Renal pelvis (tissue), 4 donors: ENCODE measurements around the gene TEKT5. TPM values are rescaled to one million over a fixed set of nuclear protein-coding genes. Genes with fewer than 3 reads are reported as not detected.

ENCODE experiments used
- DNase-seq: peaks from one replicate; pipeline ENCODE4 v3.0.0-alpha.2; 2013
- polyA plus RNA-seq, 3 donors: library from polyadenylated mRNA; unstranded; fragments of 120-200 nt; gene quantifications; one replicate each; pipeline ENCODE4 v1.2.1, GENCODE V29; 2013; ENCODE audit not compliant: insufficient read length in 3 of 3

The TEKT5 gene
- polyA plus RNA-seq, 3 donors = 0.21 to 0.68 (median 0.29) TPM

GRCh38 chr16:10611825-10612342, 82.8 kb downstream of the TEKT5 start:
- no peak for DNase-seq

GRCh38 chr16:10610499-10611184, 84.1 kb downstream of the TEKT5 start:
- DNase-seq = no peak

GRCh38 chr16:10609402-10609774, 85.3 kb downstream of the TEKT5 start:
- no peak for DNase-seq

GRCh38 chr16:10608687-10609401, 85.9 kb downstream of the TEKT5 start:
- no peak for DNase-seq

GRCh38 chr16:10607157-10607556, 87.6 kb downstream of the TEKT5 start:
- DNase-seq = no peak

GRCh38 chr16:10606607-10607006, 88.1 kb downstream of the TEKT5 start:
- no peak for DNase-seq

- DNase-seq = no peak
Measured at GRCh38 chr16:10605636-10606035, 89.1 kb downstream of the TEKT5 start.

- DNase-seq = no peak
Measured at GRCh38 chr16:10601444-10602408, 93.0 kb downstream of the TEKT5 start.

GRCh38 chr16:10600782-10601443, 93.8 kb downstream of the TEKT5 start:
- DNase-seq = no peak

GRCh38 chr16:10599626-10600025, 95.1 kb downstream of the TEKT5 start:
- no peak for DNase-seq

GRCh38 chr16:10598157-10598556, 96.6 kb downstream of the TEKT5 start:
- DNase-seq = no peak

GRCh38 chr16:10597187-10597601, 97.5 kb downstream of the TEKT5 start:
- no peak for DNase-seq

- no peak for DNase-seq
Measured at GRCh38 chr16:10594312-10594950, 100.3 kb downstream of the TEKT5 start.

GRCh38 chr16:10592611-10593010, 102.1 kb downstream of the TEKT5 start:
- DNase-seq = no peak

GRCh38 chr16:10590342-10590741, 104.4 kb downstream of the TEKT5 start:
- no peak for DNase-seq

GRCh38 chr16:10589109-10589508, 105.6 kb downstream of the TEKT5 start:
- DNase-seq = no peak

- DNase-seq = no peak
Measured at GRCh38 chr16:10587622-10588021, 107.1 kb downstream of the TEKT5 start.

- no peak for DNase-seq
Measured at GRCh38 chr16:10584981-10585438, 109.7 kb downstream of the TEKT5 start.

- no peak for DNase-seq
Measured at GRCh38 chr16:10583269-10583668, 111.5 kb downstream of the TEKT5 start.

GRCh38 chr16:10581507-10581906, 113.2 kb downstream of the TEKT5 start:
- DNase-seq = no peak

GRCh38 chr16:10580883-10581247, 113.9 kb downstream of the TEKT5 start:
- DNase-seq = no peak
